ENCODE data around the gene SPEM3.

SPEM3 gene

GRCh38 chr17:7428557-7428956 lies at the start of gene SPEM3:
TSS of gene SPEM3 (plus strand) at chr17:7428857. CDS start at chr17:7428903, 46 bp downstream.
- FAIRE-seq (no peak), DNase-seq (ENCODE audit: low spot score) (no peak)

- DNase-seq (ENCODE audit: low spot score) (no peak), FAIRE-seq (no peak)
Measured at GRCh38 chr17:7379134-7379533, 49.5 kb upstream of the SPEM3 start.

DNA sequence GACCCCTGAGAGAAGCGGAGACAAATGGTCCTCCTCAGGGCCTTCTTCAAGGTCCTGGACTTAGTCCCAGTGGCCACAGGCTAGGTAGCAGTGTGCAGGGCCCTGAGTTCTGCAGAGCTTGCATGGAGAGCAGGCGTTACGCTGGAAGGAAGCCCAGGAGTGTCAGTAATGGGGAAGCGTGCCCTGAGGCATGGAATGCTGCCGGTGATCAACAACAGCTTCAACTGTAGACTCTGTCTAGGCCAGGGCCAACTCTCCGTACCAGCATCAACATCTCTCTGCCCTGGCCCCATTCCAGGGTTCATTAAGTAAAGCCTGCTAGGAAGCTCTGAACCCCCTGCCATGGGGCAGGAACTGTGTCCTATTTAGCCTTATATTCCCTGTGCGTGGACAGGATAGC lies 48.3 kb upstream of the SPEM3 start:
- FAIRE-seq (no peak), DNase-seq (ENCODE audit: low spot score) (no peak)

DNA sequence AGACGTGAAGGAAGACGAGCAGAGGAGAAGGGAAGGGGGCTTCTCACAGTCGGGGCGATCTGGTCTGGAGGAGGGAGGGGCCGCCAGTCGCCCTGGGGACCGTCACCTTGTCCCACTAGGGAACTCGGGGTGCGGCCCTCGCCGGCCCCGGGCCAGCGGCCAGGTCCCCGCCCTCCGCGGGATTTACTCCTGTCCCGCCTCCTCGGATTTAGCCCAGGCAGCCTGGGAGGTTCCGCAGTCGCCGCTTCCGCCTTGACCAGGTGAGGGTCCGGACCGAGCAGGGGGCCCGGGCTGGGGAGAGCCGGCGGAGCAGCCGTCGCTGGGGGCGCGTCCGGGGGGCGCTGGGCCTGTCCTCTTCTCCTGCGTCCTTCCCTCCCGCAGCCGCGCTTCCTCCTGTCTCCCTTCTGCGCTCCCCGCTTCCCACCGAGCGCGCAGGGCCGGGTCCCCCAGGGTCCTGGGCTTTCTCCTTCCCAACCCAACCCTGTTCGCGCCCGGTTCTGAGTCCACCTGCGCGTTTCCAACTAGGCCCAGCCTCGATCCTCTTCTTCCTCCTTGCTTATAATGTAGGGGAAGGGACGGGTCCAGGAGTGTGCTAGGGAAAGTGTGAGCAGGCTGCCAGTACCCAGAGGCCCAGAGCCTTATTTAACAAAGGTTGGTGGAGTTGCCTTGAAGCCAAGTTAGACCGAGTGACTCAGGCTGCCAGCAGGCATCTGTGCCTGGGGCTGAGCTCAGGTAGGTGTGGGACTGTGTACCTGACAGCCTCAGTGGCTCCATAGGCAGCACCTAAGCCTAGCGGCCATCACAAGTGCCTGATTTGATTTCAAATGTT lies 47.6 kb upstream of the SPEM3 start, which contains the start of gene TNK1:
Gene TNK1, plus strand, starts transcription at position 235 of the 829 bp plus-strand sequence. CDS start 1,838 bp downstream, outside the sequence.
- no peak for FAIRE-seq
- no peak for DNase-seq (ENCODE audit: low spot score)

- no peak for FAIRE-seq
- no peak for DNase-seq (ENCODE audit: low spot score)
Measured at GRCh38 chr17:7382901-7383300, 45.8 kb upstream of the SPEM3 start.

- DNase-seq (ENCODE audit: low spot score) (no peak), FAIRE-seq (no peak)
Measured at GRCh38 chr17:7383371-7383741, 45.3 kb upstream of the SPEM3 start.

- DNase-seq (ENCODE audit: low spot score): no peak
Measured at GRCh38 chr17:7383742-7384488, 44.7 kb upstream of the SPEM3 start.

DNA sequence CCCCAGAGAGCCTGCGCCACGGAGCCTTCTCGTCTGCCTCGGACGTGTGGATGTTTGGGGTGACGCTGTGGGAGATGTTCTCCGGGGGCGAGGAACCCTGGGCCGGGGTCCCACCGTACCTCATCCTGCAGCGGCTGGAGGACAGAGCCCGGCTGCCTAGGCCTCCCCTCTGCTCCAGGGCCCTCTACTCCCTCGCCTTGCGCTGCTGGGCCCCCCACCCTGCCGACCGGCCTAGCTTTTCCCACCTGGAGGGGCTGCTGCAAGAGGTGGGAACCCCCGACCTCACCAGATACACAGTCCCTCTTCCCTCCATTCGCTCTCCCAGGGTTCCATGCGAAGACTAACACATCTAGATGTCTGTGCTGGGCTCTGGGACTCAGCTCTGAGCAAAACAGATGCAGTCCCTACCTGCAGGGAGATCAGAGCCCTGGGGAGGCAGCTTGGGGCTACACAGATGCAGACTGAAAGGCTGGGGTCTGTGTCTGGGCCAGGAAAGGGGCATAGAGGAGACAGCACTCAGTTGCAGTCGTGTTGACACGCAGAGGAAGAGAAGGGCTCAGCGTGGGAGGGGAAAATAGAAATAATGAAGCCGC lies 44.1 kb upstream of the SPEM3 start:
- FAIRE-seq (no peak), DNase-seq (ENCODE audit: low spot score) (no peak)

More at GRCh38 chr17:7383742-7384488, 44.7 kb upstream of the SPEM3 start:
- no peak for FAIRE-seq

DNA sequence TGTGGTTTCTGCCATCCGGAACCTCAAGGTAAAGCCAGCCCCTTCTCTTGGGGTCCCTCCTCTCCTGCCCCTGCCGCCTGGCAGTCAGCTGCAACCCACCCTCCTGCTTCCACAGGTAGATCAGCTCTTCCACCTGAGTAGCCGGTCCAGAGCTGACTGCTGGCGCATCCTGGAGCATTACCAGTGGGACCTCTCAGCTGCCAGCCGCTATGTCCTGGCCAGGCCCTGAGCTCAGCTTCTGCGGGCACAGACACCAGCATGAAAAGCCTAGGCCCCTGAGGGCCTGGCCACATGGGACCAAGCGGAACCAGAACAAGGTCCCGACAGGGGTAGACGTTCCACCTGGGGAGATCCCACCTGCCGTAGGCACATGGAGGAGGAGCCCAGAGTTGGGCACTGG lies 39.8 kb upstream of the SPEM3 start:
- FAIRE-seq: no peak

GRCh38 chr17:7389924-7390910 lies 38.4 kb upstream of the SPEM3 start:
- DNase-seq (ENCODE audit: low spot score): no peak
- FAIRE-seq: no peak

More for the DNA sequence above, 39.8 kb upstream of the SPEM3 start:
- DNase-seq (ENCODE audit: low spot score): no peak

DNA sequence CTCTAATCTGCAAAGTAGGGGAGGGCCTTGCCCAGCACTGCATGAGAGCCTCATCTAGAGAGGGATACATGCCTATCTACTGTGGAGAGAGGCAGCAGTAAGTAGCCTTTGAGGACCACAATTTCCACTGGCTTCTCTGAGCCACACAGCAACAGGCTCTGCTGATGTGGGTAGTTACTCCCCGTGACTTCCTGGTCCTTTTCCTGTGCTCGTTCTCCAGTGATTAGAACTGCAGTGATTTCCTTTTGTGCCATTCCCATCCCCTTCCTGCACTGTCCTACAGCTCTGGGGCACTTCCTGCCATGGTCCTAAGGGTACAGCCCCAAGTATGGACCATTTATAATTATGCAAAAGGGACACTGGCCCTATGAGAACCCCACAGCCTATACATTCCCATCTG lies 37.4 kb upstream of the SPEM3 start:
- DNase-seq (ENCODE audit: low spot score) (no peak), FAIRE-seq (no peak)

- FAIRE-seq (no peak), DNase-seq (ENCODE audit: low spot score) (no peak)
Measured at GRCh38 chr17:7392696-7393612, 35.7 kb upstream of the SPEM3 start.

DNA sequence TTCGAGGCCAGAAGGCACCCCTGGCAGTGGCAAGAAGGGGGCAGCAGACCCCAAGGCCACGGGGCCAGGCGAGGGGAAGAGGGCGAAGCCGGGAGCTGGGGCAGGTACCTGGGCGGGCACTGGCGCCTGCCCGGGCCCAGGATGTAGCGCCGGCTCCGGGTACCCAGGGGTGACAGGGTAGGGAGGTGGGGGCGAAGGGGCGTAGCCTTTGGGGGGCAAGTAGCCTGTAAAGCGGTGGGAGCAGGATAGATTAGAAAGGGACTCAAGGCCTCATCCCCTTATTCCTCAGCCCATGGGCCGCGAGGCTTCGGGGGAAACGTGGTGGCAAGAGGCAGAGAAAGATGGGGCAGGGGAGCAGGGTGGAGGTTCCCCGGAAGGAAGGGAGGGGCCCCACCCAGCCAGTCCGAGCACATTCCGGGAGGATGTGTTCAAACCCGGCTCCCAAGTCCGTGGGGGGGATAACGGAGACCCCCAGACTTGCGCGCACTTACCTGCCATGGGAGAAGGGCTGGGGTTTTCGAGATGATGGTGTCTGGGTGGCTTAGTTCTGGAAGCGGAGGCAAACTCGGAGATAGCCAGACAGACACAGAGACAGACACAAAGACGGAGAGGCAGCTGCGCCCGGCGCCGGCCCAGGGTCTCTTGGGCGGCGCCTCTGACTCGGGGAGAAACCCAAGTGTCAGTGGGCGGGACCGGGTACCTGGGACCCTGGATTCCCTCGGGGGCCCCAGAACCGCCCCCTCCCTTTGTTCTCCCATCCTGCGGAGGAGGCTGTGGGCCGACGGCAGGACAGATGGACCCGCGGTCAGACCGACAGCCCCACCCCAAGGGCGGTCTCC lies 34.8 kb upstream of the SPEM3 start:
- FAIRE-seq (no peak), DNase-seq (ENCODE audit: low spot score) (no peak)

DNA sequence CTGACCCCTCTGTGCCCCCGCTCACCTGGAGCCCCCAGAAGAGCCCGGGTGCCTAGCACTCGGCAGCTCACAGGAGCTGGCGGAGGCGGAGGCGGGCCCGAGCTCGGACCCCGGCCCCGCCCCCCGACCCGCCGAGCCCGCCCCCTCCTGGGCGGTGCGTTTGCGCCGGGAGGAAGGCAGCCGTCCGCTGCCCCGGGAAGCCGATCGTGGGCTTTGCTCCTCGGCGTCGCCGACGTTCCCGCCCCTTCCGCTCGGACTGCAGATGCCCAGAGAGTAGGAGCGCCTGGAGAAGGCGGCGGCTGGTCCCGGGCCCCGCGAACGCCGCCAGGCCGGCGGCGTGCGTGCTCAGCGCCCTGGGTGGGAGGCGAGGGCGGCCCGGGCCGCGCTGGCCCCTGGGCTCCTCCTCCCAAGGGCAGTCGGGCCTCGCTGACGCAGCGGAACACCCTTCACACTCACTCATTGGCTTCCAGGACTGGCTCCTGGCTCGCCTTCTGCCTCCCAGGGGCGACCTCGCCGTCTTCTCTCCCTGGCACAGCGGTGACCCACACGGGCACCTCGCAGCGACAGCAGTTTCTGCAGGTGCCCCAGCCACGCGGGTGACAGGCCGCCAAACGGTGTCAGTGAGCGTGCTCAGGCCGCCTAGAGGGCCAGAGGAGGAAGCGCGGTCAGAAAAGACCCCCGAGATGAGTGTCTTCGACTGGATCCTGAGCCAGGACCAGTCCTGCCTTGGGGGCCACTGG lies 34.0 kb upstream of the SPEM3 start, which contains the start of gene PLSCR3:
Gene PLSCR3, minus strand, starts transcription at position 74 of the 740 bp plus-strand sequence. CDS start 415 bp downstream, outside the sequence.
- FAIRE-seq: no peak
- peak; percentile 88 for DNase-seq (ENCODE audit: low spot score)

- FAIRE-seq (no peak), DNase-seq (ENCODE audit: low spot score) (no peak)
Measured at GRCh38 chr17:7396147-7396546, 32.5 kb upstream of the SPEM3 start.

GRCh38 chr17:7398612-7399011 lies 30.0 kb upstream of the SPEM3 start:
- no peak for FAIRE-seq

GRCh38 chr17:7403043-7403726 lies 25.5 kb upstream of the SPEM3 start:
- no peak for FAIRE-seq
- DNase-seq (ENCODE audit: low spot score): no peak

More at GRCh38 chr17:7398612-7399011, 30.0 kb upstream of the SPEM3 start:
- DNase-seq (ENCODE audit: low spot score): no peak

GRCh38 chr17:7403727-7403976 lies 25.0 kb upstream of the SPEM3 start:
- FAIRE-seq: no peak

More at GRCh38 chr17:7403727-7403976, 25.0 kb upstream of the SPEM3 start:
- DNase-seq (ENCODE audit: low spot score): peak; percentile 56
